Ovary (tissue), 9 donors: ENCODE data around the gene NR3C1. TPM values are rescaled to one million over a fixed set of nuclear protein-coding genes. Genes with fewer than 3 reads are reported as not detected.
"Not testable (repeated sequence)": the region's sequence is repeated elsewhere in the genome, so short reads cannot be mapped to it uniquely, and the experiment has no call there.

Experiments used
- DNase-seq, 5 donors: peaks; one replicate each; pipeline ENCODE4 v3.0.0-alpha.2; 2019 to 2020
- H3K27ac ChIP-seq, 2 donors: fragments of 200-600 bp; one replicate each; pipeline versions ENCODE4 v1.5.1 to v1.8.0; 2019 to 2022
- H3K27me3 ChIP-seq: fragments of 200-600 bp; one replicate; pipeline ENCODE4 v1.8.0; 2022
- H3K36me3 ChIP-seq: fragments of 200-600 bp; sonication (generic); one replicate; pipeline ENCODE4 v1.5.1; 2019
- H3K4me1 ChIP-seq: one replicate; pipeline ENCODE4 v1.8.1; 2013; ENCODE audit warnings: mild to moderate bottlenecking, moderate library complexity; ENCODE audit not compliant: insufficient read depth
- H3K4me3 ChIP-seq: fragments of 200-600 bp; sonication (generic); one replicate; pipeline ENCODE4 v1.5.1; 2017
- H3K9me3 ChIP-seq, 2 donors: fragments of 200-600 bp in 1 of 2; sonication (generic) in 1 of 2; one replicate each; pipeline versions ENCODE4 v1.5.1 to v1.8.1; 2013 to 2019; ENCODE audit warnings: mild to moderate bottlenecking in 1 of 2, moderate library complexity in 1 of 2
- EP300 ChIP-seq: sonication (generic); formaldehyde crosslinking; IDR thresholded peaks from one replicate; pipeline ENCODE4 v1.6.1; 2017; ENCODE audit warnings: antibody characterized with exemption
- POLR2A ChIP-seq: fragments of 450-650 bp; IDR thresholded peaks from one replicate; pipeline ENCODE4 v1.6.1; 2017; ENCODE audit warnings: antibody characterized with exemption, mild to moderate bottlenecking, moderate library complexity
- WGBS, 3 donors: extraction: QIAGEN DNeasy Blood & Tissue Kit in 1 of 3; methylation state at CpG; one replicate each; pipeline versions ENCODE4 v1.1.5 to v1.1.7; 2013 to 2017; 5-methylcytosine and 5-hydroxymethylcytosine counted together
- intact Hi-C, 4 donors: fragments of 100-400 bp; cut with DNase I; formaldehyde crosslinking; loops; one replicate each; pipeline versions ENCODE4 v1.11.0 to v1.15.1; 2022 to 2023
- polyA plus RNA-seq, 2 donors: library from polyadenylated mRNA; stranded (reverse); fragments of 200-250 nt in 1 of 2; fragments of 350-450 nt in 1 of 2; fragmentation: Illumina TruSeq in 1 of 2; extraction: RNeasy Lipid Tissue Mini Kit (QIAGEN cat#74804) in 1 of 2; gene quantifications; one replicate each; pipeline ENCODE4 v1.2.3, GENCODE V29; 2013 to 2014
- total RNA-seq, 7 donors: library from RNA; depleted of rRNA in 2 of 7; stranded (reverse); fragments of >200 nt in 2 of 7; fragmentation: NEBNext Ultra II Directional in 3 of 7; extraction: Animal tissue kit (Norgen Biotek cat#: 25700) in 3 of 7; gene quantifications; one replicate each; pipeline versions ENCODE4 v1.1.0 to v1.2.4, GENCODE V29; 2016 to 2023
- TF ChIP-seq, protein P1 (sequence below), 3 donors: fragments of 450-650 bp in 2 of 3; fragments of 200-600 bp in 1 of 3; IDR thresholded peaks; one replicate each; pipeline versions ENCODE4 v1.5.1 to v1.8.0; 2016 to 2022; ENCODE audit warnings: antibody characterized with exemption in 3 of 3, mild to moderate bottlenecking in 1 of 3
- donor health status: DM: no; HTN: no; CAD: no; lungs with moderate emphysema.
- donor health status: DM: no; HTN: no; CAD: no.
- donor health status: Bipolar disorder and iron deficiency.
- donor health status: DM: yes; HTN: yes; CAD: no.
- donor health status: DM: no; HTN: no; CAD: no.
- donor health status: DM: yes; HTN: yes; CAD: no.

The NR3C1 gene
- total and polyA plus RNA-seq, 9 donors, result 15.5 to 54.3 (median 38.4) TPM

DNA sequence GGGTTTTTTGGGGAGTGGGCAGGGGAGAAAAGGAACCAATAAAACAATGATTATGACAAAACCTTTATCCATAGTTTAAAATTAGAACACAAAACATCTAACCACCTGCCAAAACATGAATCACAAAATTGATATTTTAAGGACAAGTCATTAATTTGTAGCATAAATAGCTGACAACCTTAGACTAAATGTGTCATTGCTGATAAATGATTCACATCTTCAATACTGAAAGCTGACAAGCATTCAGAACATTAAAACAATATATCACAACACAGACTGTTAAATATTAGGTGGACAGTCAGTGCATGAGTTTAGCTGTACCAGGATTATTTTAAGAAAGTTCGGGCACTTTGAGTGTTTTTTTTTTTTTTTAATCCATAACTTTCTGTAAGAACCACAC, 71.5 kb downstream of the NR3C1 start:
- Histone ChIP-seq H3K36me3 (no peaks in the 10 kb centered on the region), H3K4me1 (peaks cover 4% of the 10 kb centered on the region), H3K4me3 (no peak overlapping the region), H3K9me3 (no peaks in the 10 kb centered on the region), H3K27me3 (no peaks in the 10 kb centered on the region), H3K27ac (no peak overlapping the region)
- intact Hi-C loops, result no loop called here
- TF ChIP-seq POLR2A, result no peak
- TF ChIP-seq EP300, result no peak
- TF ChIP-seq, protein P1, sequence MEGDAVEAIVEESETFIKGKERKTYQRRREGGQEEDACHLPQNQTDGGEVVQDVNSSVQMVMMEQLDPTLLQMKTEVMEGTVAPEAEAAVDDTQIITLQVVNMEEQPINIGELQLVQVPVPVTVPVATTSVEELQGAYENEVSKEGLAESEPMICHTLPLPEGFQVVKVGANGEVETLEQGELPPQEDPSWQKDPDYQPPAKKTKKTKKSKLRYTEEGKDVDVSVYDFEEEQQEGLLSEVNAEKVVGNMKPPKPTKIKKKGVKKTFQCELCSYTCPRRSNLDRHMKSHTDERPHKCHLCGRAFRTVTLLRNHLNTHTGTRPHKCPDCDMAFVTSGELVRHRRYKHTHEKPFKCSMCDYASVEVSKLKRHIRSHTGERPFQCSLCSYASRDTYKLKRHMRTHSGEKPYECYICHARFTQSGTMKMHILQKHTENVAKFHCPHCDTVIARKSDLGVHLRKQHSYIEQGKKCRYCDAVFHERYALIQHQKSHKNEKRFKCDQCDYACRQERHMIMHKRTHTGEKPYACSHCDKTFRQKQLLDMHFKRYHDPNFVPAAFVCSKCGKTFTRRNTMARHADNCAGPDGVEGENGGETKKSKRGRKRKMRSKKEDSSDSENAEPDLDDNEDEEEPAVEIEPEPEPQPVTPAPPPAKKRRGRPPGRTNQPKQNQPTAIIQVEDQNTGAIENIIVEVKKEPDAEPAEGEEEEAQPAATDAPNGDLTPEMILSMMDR (IDR thresholded peaks at IDR 0.05), result no peak
- DNase-seq, result no peak
- 82 to 93% (median 88%) methylated on average over 1 of the region's 1 CpG for WGBS, 3 donors

- intact Hi-C loops, result no loop called here
- no peaks in the 10 kb centered on the region for H3K36me3 ChIP-seq
- H3K27ac ChIP-seq, result no peak overlapping the region
- H3K9me3 ChIP-seq, result no peaks in the 10 kb centered on the region
- TF ChIP-seq, protein P1 (IDR thresholded peaks at IDR 0.05), result no peak
- TF ChIP-seq EP300, result no peak
- TF ChIP-seq POLR2A, result no peak
- WGBS, 3 donors, result 48 to 73% (median 57%) methylated on average over 2 of the region's 2 CpGs
- no peaks in the 10 kb centered on the region for H3K27me3 ChIP-seq
- no peak overlapping the region for H3K4me3 ChIP-seq
- peaks cover 1% of the 10 kb centered on the region for H3K4me1 ChIP-seq
- no peak for DNase-seq
Observed at GRCh38 chr5:143329843-143330242, 73.6 kb downstream of the NR3C1 start.

DNA sequence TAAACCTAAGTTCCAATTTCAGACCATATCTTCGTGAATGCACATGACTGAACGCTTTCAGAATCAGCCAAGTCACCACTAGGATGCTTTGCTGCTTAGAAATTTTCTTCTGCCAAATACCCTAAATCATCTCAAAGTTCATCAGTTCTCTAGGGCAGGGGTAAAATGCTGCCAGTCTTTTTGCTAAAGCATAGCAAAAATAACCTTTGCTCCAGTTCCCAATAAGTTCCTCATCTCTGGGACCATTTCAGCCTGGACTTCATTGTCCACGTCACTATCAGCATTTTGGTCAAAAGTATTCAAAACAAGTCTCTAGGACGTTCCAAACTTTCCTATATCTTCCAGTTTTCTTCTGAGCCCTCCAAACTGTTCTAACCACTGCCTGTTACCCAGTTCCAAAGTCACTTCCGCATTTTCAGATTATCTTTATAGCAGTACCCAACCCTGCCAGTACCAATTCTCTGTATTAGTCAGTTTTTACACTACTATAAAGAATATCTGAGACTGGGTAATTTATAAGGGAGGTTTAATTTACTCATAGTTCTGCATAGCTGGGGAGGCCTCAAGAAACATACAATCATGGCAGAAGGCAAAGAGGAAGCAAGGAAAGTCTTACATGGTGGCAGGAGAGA, 74.8 kb downstream of the NR3C1 start:
- WGBS, 3 donors, result 54 to 65% (median 65%) methylated on average over 5 of the region's 5 CpGs
- Histone ChIP-seq H3K27me3 (no peaks in the 10 kb centered on the region), H3K27ac (no peak overlapping the region), H3K4me1 (peaks cover 1% of the 10 kb centered on the region), H3K36me3 (no peaks in the 10 kb centered on the region), H3K4me3 (no peak overlapping the region), H3K9me3 (no peaks in the 10 kb centered on the region)
- intact Hi-C loops, result no loop called here
- no peak for DNase-seq
- TF ChIP-seq EP300 (no peak), POLR2A (no peak)
- TF ChIP-seq, protein P1 (IDR thresholded peaks at IDR 0.05), result no peak

DNA sequence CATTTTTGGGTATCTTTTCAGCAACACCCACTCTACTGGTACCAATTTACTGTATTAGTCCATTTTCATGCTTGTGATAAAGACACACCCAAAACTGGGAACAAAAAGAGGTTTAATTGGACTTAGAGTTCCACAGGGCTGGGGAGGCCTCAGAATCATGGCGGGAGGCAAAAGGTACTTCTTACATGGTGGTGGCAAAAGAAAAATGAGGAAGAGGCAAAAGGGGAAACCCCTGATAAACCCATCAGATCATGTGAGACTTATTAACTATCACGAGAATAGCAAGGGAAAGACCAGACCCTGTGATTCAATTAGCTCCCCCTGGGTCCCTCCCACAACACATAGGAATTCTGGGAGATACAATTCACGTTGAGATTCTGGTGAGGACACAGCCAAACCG, 78.4 kb downstream of the NR3C1 start:
- H3K27ac ChIP-seq, DNase-seq, H3K4me3 ChIP-seq, H3K27me3 ChIP-seq, H3K9me3 ChIP-seq, H3K4me1 ChIP-seq, H3K36me3 ChIP-seq, intact Hi-C loops: not testable (repeated sequence)
- WGBS, 3 donors, result 89 to 92% (median 89%) methylated on average over 4 of the region's 4 CpGs

DNA sequence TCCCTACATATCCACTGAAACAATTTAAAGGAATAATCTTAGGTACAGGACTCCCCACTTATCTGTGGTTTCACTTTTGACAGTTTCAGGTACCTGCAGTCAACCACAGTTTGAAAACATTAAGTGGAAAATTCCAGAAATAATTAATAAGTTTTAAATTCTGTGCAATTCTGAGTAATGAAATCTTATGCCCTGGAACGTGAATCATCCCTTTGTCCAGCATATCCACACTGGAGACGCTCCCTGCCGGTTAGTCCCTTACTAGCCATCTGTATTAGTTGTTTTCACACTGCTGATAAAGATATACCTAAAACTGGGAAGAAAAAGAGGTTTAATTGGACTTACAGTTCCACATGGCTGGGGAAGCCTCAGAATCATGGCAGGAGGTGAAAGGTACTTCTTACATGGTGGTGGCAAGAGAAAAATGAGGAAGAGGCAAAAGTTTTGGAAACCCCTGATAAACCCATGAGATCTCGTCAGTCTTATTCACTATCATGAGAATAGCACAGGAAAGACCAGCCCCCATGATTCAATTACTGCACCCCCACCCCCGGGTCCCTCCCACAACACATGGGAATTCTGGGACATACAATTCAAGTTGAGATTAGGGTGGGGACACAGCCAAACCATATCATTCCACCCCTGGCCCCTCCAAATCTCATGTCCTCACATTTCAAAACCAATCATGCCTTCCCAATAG, 80.4 kb downstream of the NR3C1 start:
- intact Hi-C loops, H3K36me3 ChIP-seq, H3K4me3 ChIP-seq, H3K9me3 ChIP-seq, DNase-seq, H3K27ac ChIP-seq, H3K27me3 ChIP-seq, H3K4me1 ChIP-seq: not testable (repeated sequence)
- 92 to 96% (median 95%) methylated on average over 5 of the region's 5 CpGs for WGBS, 3 donors
